Measurements from ENCODE around the gene CPS1.

DNA sequence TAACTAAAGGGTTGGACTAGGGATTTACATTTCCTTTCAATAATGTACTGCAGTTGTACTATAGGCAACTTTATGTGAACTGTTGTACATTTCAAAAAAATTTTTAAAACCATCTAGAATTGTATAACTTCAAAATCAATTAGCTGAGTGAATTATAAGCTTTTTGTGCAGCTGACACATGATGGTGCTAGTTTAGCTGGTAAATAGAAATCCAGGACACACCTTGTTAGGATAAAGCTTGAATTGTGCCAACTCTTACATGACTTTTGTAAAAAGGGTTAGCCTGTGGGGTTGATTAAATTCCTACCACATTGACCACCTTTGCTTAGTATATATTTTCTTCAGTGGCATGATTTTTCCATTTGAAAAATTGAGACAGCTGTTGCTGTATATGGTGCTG is 104.4 kb downstream of the CPS1 start:
- TF ChIP-seq CTCF (IDR thresholded peaks at IDR 0.05 in 8 of 11, conservative IDR thresholded peaks at IDR 0.05 in 3 of 11), result no peak
- no peak for TF ChIP-seq POLR2AphosphoS5 (IDR thresholded peaks at IDR 0.05)
